Measurements from ENCODE around the gene DVL1. TPM values are rescaled to one million over a fixed set of nuclear protein-coding genes. Genes with fewer than 3 reads are reported as not detected.

The DVL1 gene
- total RNA-seq, 4 donors from 2014 or later: 130 to 191 (median 144) TPM

GRCh38 chr1:1327291-1327690 is 21.9 kb downstream of the DVL1 start:
- no peak for TF ChIP-seq CTCF (IDR thresholded peaks at IDR 0.05)
- no peak for TF ChIP-seq EP300 (IDR thresholded peaks at IDR 0.05)
- TF ChIP-seq POLR2A (IDR thresholded peaks at IDR 0.05): no peak
- H3K9me3 ChIP-seq: no peaks in the 10 kb centered on the region
- H3K27ac ChIP-seq: no peak overlapping the region
- H3K4me3 ChIP-seq: no peak overlapping the region
- WGBS, 2 donors: 90 to 93% methylated on average over 39 to 40 of the region's 40 CpGs
- peaks cover 0 to 33% (median 7%) of the 10 kb centered on the region in 3 donors for H3K36me3 ChIP-seq
- no peak for DNase-seq (ENCODE audit: low spot score in 2 of 2)
- H3K4me1 ChIP-seq: peaks cover 0 to 66% (median 39%) of the 10 kb centered on the region in 4 donors
- H3K27me3 ChIP-seq: no peaks in the 10 kb centered on the region

- peak overlapping the region in 2 of 4 donors; percentile 87 to 92 for H3K27ac ChIP-seq
- H3K36me3 ChIP-seq: peaks cover 0 to 33% (median 7%) of the 10 kb centered on the region in 3 donors
- TF ChIP-seq EP300 (IDR thresholded peaks at IDR 0.05) (no peak), CTCF (IDR thresholded peaks at IDR 0.05) (no peak), POLR2A (IDR thresholded peaks at IDR 0.05) (no peak)
- no peaks in the 10 kb centered on the region for H3K27me3 ChIP-seq
- no peak for DNase-seq (ENCODE audit: low spot score in 2 of 2)
- H3K4me1 ChIP-seq: peaks cover 0 to 66% (median 41%) of the 10 kb centered on the region in 4 donors
- H3K9me3 ChIP-seq: no peaks in the 10 kb centered on the region
- peak overlapping the region in 1 of 4 donors; percentile 97 for H3K4me3 ChIP-seq
- WGBS, 2 donors: 57 to 76% methylated on average over 5 to 8 of the region's 8 CpGs
Observed at GRCh38 chr1:1326075-1326605, 23.1 kb downstream of the DVL1 start.

GRCh38 chr1:1325288-1326074 is 23.7 kb downstream of the DVL1 start:
- TF ChIP-seq POLR2A (IDR thresholded peaks at IDR 0.05) (no peak), CTCF (IDR thresholded peaks at IDR 0.05) (no peak), EP300 (IDR thresholded peaks at IDR 0.05) (no peak)
- 47 to 48% methylated on average over 9 to 10 of the region's 16 CpGs for WGBS, 2 donors
- peaks cover 0 to 66% (median 34%) of the 10 kb centered on the region in 4 donors for H3K4me1 ChIP-seq

GRCh38 chr1:1324524-1325287 is 24.5 kb downstream of the DVL1 start, which contains the start of the genes CPTP and INTS11:
TSS of gene CPTP (plus strand) at chr1:1324802. CDS start at chr1:1326911, 2,109 bp downstream.
TSS of gene INTS11 (minus strand) at chr1:1324660. CDS start at chr1:1324608, 52 bp downstream.
- H3K4me1 ChIP-seq: peaks cover 0 to 66% (median 30%) of the 10 kb centered on the region in 4 donors
- H3K4me3 ChIP-seq: peak within 1 kb of the TSS; percentile 85 to 97 (median 90)
- peaks cover 0 to 46% (median 7%) of the 10 kb centered on the region in 3 donors for H3K36me3 ChIP-seq
- WGBS, 2 donors: 0% methylated on average over 15 of the region's 84 CpGs; no CpG with 5 or more reads in 1 of the 2 donors
- peak within 1 kb of the TSS; percentile 61 to 92 (median 88) for H3K27ac ChIP-seq
- TF ChIP-seq CTCF (IDR thresholded peaks at IDR 0.05) (peak in 1 of 5 experiments; percentile 38), POLR2A (IDR thresholded peaks at IDR 0.05) (peak; percentile 12 to 64), EP300 (IDR thresholded peaks at IDR 0.05) (peak; percentile 69 to 80)
- no peaks in the 10 kb centered on the region for H3K9me3 ChIP-seq
- peak; percentile 83 to 87 for DNase-seq (ENCODE audit: low spot score in 2 of 2)
- H3K27me3 ChIP-seq: no peaks in the 10 kb centered on the region

More at GRCh38 chr1:1325288-1326074, 23.7 kb downstream of the DVL1 start:
- Histone ChIP-seq H3K27me3 (no peaks in the 10 kb centered on the region), H3K9me3 (no peaks in the 10 kb centered on the region), H3K4me3 (peak overlapping the region; percentile 85 to 97 (median 90)), H3K27ac (peak overlapping the region; percentile 61 to 92 (median 88)), H3K36me3 (peaks cover 0 to 38% (median 7%) of the 10 kb centered on the region in 3 donors)
- no peak for DNase-seq (ENCODE audit: low spot score in 2 of 2)

All from tibial nerve (tissue), 4 donors.